Heart left ventricle (tissue), 13 donors: Measurements from ENCODE around the gene ARHGAP40.

Experiments
- CTCF ChIP-seq, 12 donors: fragments of 200-600 bp; sonication (generic) in 4 of 12; IDR thresholded peaks; one replicate each; pipeline versions ENCODE4 v1.5.0 to v1.8.0; 2018 to 2022; ENCODE audit warnings: antibody characterized with exemption in 12 of 12, mild to moderate bottlenecking in 5 of 12
- POLR2A ChIP-seq, 2 donors: fragments of 450-650 bp; IDR thresholded peaks; one replicate each; pipeline ENCODE4 v1.6.1; 2017; ENCODE audit warnings: antibody characterized with exemption in 2 of 2, mild to moderate bottlenecking in 2 of 2, moderate library complexity in 2 of 2
- donor health status: ischemic (EF 13 %, LVEDD 7.1; RV severe dilation, severe dysfunction).
- donor health status: DM: no; HTN: yes; CAD: no.
- donor health status: DM: no; HTN: no; CAD: no.
- donor health status: ischemic (EF 25% LVEDD 6.9; RV normal size, moderate dysfunction).
- donor health status: ischemic (EF 25% LVEDD 5.7; RV mildly dilated, moderate dysfunction).
- donor health status: ischemic (EF 35%, LVEDD 5.7; RV mildly dilated, moderate dysfunction).
- donor health status: nonischemic (EF 11% LVEDD 7.7; RV severe dilation, severe dysfunction).
- donor health status: DM: yes; HTN: yes; CAD: no.
- donor health status: PGD.
- donor health status: ischemic (EF 29% LVEDD 5.4; RV normal size, mild dysfunction).
- donor health status: nonischemic (EF 23%, LVEDD 6.1; RV moderate dilation, normal function).

- TF ChIP-seq CTCF (IDR thresholded peaks at IDR 0.05) = no peak
- no peak for TF ChIP-seq POLR2A (IDR thresholded peaks at IDR 0.05)
Measured at GRCh38 chr20:38616457-38616856, 14.8 kb downstream of the ARHGAP40 start.
